Measurements from ENCODE around the gene ANKS4B. TPM values are rescaled to one million over a fixed set of nuclear protein-coding genes. Genes with fewer than 3 reads are reported as not detected.

ANKS4B gene
- total RNA-seq, 3 donors from 2014 or later (not counting 1 experiment from before 2014, with no cell fraction given): 0.10 TPM; not detected in 2

GRCh38 chr16:21222495-21223337, 10.8 kb upstream of the ANKS4B start:
- Histone ChIP-seq H3K36me3 (ENCODE audit: control insufficient read depth, insufficient read depth, low read length) (no peaks in the 10 kb centered on the region), H3K4me3 (ENCODE audit: low read length) (no peak overlapping the region), H3K9me3 (ENCODE audit: control insufficient read depth, insufficient read depth, low read length) (no peaks in the 10 kb centered on the region), H3K27me3 (ENCODE audit: control insufficient read depth, insufficient read depth, low read length) (peaks cover 7% of the 10 kb centered on the region), H3K27ac (ENCODE audit: low read length) (no peak overlapping the region), H3K4me1 (ENCODE audit: control insufficient read depth, insufficient read depth, low read length) (no peaks in the 10 kb centered on the region)
- no peak overlapping the region for H3K27ac Mint-ChIP-seq
- no peak for TF ChIP-seq CTCF (IDR thresholded peaks at IDR 0.05)
- intact Hi-C loops (cut with micrococcal nuclease): no loop called here
- peaks cover 27 to 55% of the 10 kb centered on the region in 2 donors for H3K27me3 Mint-ChIP-seq (ENCODE audit: low read depth in 2 of 2)
- H3K9me3 Mint-ChIP-seq: no peaks in the 10 kb centered on the region
- no peaks in the 10 kb centered on the region for H3K36me3 Mint-ChIP-seq
- no peak overlapping the region for H3K4me3 Mint-ChIP-seq
- DNase-seq (no peak), ATAC-seq (no peak)
- H3K4me1 Mint-ChIP-seq: no peaks in the 10 kb centered on the region
- WGBS (ENCODE audit: insufficient coverage): 70% methylated on average over 4 of the region's 4 CpGs

GRCh38 chr16:21223787-21224186, 9.7 kb upstream of the ANKS4B start:
- H3K27me3 ChIP-seq (ENCODE audit: control insufficient read depth, insufficient read depth, low read length): peaks cover 7% of the 10 kb centered on the region
- no peak for TF ChIP-seq CTCF (IDR thresholded peaks at IDR 0.05)
- Mint-ChIP-seq H3K27ac (no peak overlapping the region), H3K4me1 (no peaks in the 10 kb centered on the region), H3K27me3 (ENCODE audit: low read depth in 2 of 2) (peaks cover 34 to 65% of the 10 kb centered on the region in 2 donors), H3K36me3 (no peaks in the 10 kb centered on the region), H3K9me3 (no peaks in the 10 kb centered on the region), H3K4me3 (no peak overlapping the region)
- DNase-seq: no peak
- no peak overlapping the region for H3K27ac ChIP-seq (ENCODE audit: low read length)
- intact Hi-C loops (cut with micrococcal nuclease): no loop called here
- no peaks in the 10 kb centered on the region for H3K9me3 ChIP-seq (ENCODE audit: control insufficient read depth, insufficient read depth, low read length)
- H3K36me3 ChIP-seq (ENCODE audit: control insufficient read depth, insufficient read depth, low read length): no peaks in the 10 kb centered on the region
- WGBS (ENCODE audit: insufficient coverage): 81% methylated on average over 4 of the region's 9 CpGs
- ATAC-seq: no peak
- H3K4me3 ChIP-seq (ENCODE audit: low read length): no peak overlapping the region
- no peaks in the 10 kb centered on the region for H3K4me1 ChIP-seq (ENCODE audit: control insufficient read depth, insufficient read depth, low read length)

- no peaks in the 10 kb centered on the region for H3K4me1 ChIP-seq (ENCODE audit: control insufficient read depth, insufficient read depth, low read length)
- H3K27ac Mint-ChIP-seq: no peak overlapping the region
- H3K4me3 Mint-ChIP-seq: no peak overlapping the region
- intact Hi-C loops (cut with micrococcal nuclease): no loop called here
- H3K4me1 Mint-ChIP-seq: no peaks in the 10 kb centered on the region
- no peaks in the 10 kb centered on the region for H3K36me3 ChIP-seq (ENCODE audit: control insufficient read depth, insufficient read depth, low read length)
- WGBS (ENCODE audit: insufficient coverage): 11% methylated on average over 2 of the region's 2 CpGs
- H3K27ac ChIP-seq (ENCODE audit: low read length): no peak overlapping the region
- H3K9me3 ChIP-seq (ENCODE audit: control insufficient read depth, insufficient read depth, low read length): no peaks in the 10 kb centered on the region
- TF ChIP-seq CTCF (IDR thresholded peaks at IDR 0.05): no peak
- no peaks in the 10 kb centered on the region for H3K9me3 Mint-ChIP-seq
- peaks cover 40 to 70% of the 10 kb centered on the region in 2 donors for H3K27me3 Mint-ChIP-seq (ENCODE audit: low read depth in 2 of 2)
- DNase-seq (no peak), ATAC-seq (no peak)
- peaks cover 7% of the 10 kb centered on the region for H3K27me3 ChIP-seq (ENCODE audit: control insufficient read depth, insufficient read depth, low read length)
- H3K4me3 ChIP-seq (ENCODE audit: low read length): no peak overlapping the region
- H3K36me3 Mint-ChIP-seq: no peaks in the 10 kb centered on the region
Measured at GRCh38 chr16:21224800-21225199, 8.7 kb upstream of the ANKS4B start.

- Mint-ChIP-seq H3K27ac (no peak overlapping the region), H3K4me1 (no peaks in the 10 kb centered on the region), H3K36me3 (no peaks in the 10 kb centered on the region), H3K4me3 (no peak overlapping the region), H3K9me3 (no peaks in the 10 kb centered on the region), H3K27me3 (ENCODE audit: low read depth in 2 of 2) (peaks cover 38 to 65% of the 10 kb centered on the region in 2 donors)
- H3K36me3 ChIP-seq (ENCODE audit: control insufficient read depth, insufficient read depth, low read length): no peaks in the 10 kb centered on the region
- no peaks in the 10 kb centered on the region for H3K4me1 ChIP-seq (ENCODE audit: control insufficient read depth, insufficient read depth, low read length)
- no peak for TF ChIP-seq CTCF (IDR thresholded peaks at IDR 0.05)
- no peak for DNase-seq
- no peaks in the 10 kb centered on the region for H3K9me3 ChIP-seq (ENCODE audit: control insufficient read depth, insufficient read depth, low read length)
- H3K4me3 ChIP-seq (ENCODE audit: low read length): no peak overlapping the region
- H3K27me3 ChIP-seq (ENCODE audit: control insufficient read depth, insufficient read depth, low read length): peaks cover 5% of the 10 kb centered on the region
- ATAC-seq: no peak
- no peak overlapping the region for H3K27ac ChIP-seq (ENCODE audit: low read length)
- intact Hi-C loops (cut with micrococcal nuclease): no loop called here
Measured at GRCh38 chr16:21226749-21227148, 6.8 kb upstream of the ANKS4B start.

All from natural killer cell (primary cell).